ACC112 (cell line): ENCODE data around the gene TMTC3.

Experiments used
- H2AFZ ChIP-seq: fragments of 200-600 bp; sonication (generic); one replicate; pipeline ENCODE4 v1.6.0; 2017; ENCODE audit warnings: antibody characterized with exemption, low read length; ENCODE audit not compliant: unreplicated experiment
- H3K27ac ChIP-seq: fragments of 200-600 bp; sonication (generic); 2 replicates; pipeline ENCODE4 v1.5.1; 2014; ENCODE audit warnings: low read depth, mild to moderate bottlenecking, antibody characterized with exemption, low read length, moderate library complexity
- H3K27me3 ChIP-seq: fragments of 200-600 bp; sonication (generic); 2 replicates; pipeline ENCODE4 v1.6.1; 2014; ENCODE audit warnings: mild to moderate bottlenecking, antibody characterized with exemption, low read length, moderate library complexity, mixed read lengths; ENCODE audit not compliant: insufficient read depth
- H3K36me3 ChIP-seq: fragments of 200-600 bp; sonication (generic); 2 replicates; pipeline ENCODE4 v1.6.1; 2016; ENCODE audit warnings: mild to moderate bottlenecking, antibody characterized with exemption, low read length, moderate library complexity, mixed read lengths; ENCODE audit not compliant: insufficient read depth
- H3K4me1 ChIP-seq: fragments of 200-600 bp; sonication (generic); one replicate; pipeline ENCODE4 v1.6.1; 2016; ENCODE audit warnings: low read length, mixed read lengths; ENCODE audit not compliant: insufficient read depth, unreplicated experiment, control insufficient read depth
- H3K4me3 ChIP-seq: fragments of 200-600 bp; sonication (generic); 2 replicates; pipeline ENCODE4 v1.5.1; 2014; ENCODE audit warnings: mild to moderate bottlenecking, low read depth, low read length
- H3K79me2 ChIP-seq: fragments of 200-600 bp; sonication (generic); one replicate; pipeline ENCODE4 v1.6.0; 2016; ENCODE audit warnings: low read length; ENCODE audit not compliant: control insufficient read depth, unreplicated experiment, insufficient read depth

Gene TMTC3

GRCh38 chr12:88242939-88243338 is 100.8 kb downstream of the TMTC3 start:
- Histone ChIP-seq H3K4me3 (0 out of 2 replicates have a peak overlapping the region, but pooled peaks have one; percentile 15), H3K27ac (peak overlapping the region; percentile 98), H3K79me2 (no peaks in the 10 kb centered on the region), H3K36me3 (no peaks in the 10 kb centered on the region), H3K27me3 (no peaks in the 10 kb centered on the region), H2AFZ (peak overlapping the region; percentile 5), H3K4me1 (peaks cover 60% of the 10 kb centered on the region)

DNA sequence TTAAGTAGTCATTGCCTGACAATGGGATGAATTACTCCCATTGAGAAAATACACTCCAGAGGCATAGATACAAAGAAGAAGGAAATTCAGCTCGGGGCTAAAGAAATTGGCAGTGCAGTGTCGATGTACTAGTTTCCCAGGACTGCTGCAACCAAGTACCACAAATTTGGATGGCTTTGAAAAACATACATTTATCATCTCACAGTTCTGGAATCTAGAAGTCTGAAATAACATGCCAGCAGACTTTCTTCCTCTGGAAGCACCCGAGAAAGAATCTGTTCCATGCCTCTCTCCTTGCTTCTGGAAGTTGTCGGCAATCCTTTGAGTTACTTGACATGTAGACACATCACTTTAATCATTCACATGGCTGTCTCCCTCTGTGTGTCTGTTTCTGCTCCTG is 101.9 kb downstream of the TMTC3 start:
- Histone ChIP-seq H3K79me2 (no peaks in the 10 kb centered on the region), H3K27me3 (no peaks in the 10 kb centered on the region), H3K36me3 (no peaks in the 10 kb centered on the region), H3K4me3 (no peak overlapping the region), H2AFZ (peak overlapping the region; percentile 57), H3K4me1 (peaks cover 63% of the 10 kb centered on the region), H3K27ac (peak overlapping the region; percentile 98)

DNA sequence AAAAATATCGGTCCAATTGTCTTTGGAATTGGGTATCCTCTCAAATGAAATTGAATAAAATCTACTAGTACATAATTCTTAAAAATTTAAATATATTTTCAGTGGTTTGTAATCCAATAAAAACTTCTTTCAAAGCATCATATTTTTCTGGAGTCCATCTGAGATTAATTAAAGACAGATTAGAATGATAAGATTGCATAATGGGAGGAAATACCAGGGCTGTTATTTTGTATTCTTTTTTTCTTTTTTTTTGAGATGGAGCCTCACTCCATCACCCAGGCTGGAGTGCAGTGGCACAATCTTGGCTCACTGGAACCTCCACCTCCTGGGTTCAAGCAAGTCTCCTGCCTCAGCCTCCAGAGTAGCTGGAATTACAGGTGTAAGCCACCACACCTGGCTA is 103.8 kb downstream of the TMTC3 start:
- H3K36me3 ChIP-seq: no peaks in the 10 kb centered on the region
- H3K27ac ChIP-seq: no peak overlapping the region
- peaks cover 63% of the 10 kb centered on the region for H3K4me1 ChIP-seq
- no peak overlapping the region for H3K4me3 ChIP-seq
- H3K27me3 ChIP-seq: no peaks in the 10 kb centered on the region
- H3K79me2 ChIP-seq: no peaks in the 10 kb centered on the region
- H2AFZ ChIP-seq: no peak overlapping the region

GRCh38 chr12:88247241-88247643 is 105.1 kb downstream of the TMTC3 start:
- Histone ChIP-seq H3K27ac (peak overlapping the region; percentile 76), H2AFZ (no peak overlapping the region), H3K36me3 (no peaks in the 10 kb centered on the region), H3K79me2 (no peaks in the 10 kb centered on the region), H3K4me1 (peaks cover 57% of the 10 kb centered on the region), H3K27me3 (no peaks in the 10 kb centered on the region), H3K4me3 (no peak overlapping the region)

DNA sequence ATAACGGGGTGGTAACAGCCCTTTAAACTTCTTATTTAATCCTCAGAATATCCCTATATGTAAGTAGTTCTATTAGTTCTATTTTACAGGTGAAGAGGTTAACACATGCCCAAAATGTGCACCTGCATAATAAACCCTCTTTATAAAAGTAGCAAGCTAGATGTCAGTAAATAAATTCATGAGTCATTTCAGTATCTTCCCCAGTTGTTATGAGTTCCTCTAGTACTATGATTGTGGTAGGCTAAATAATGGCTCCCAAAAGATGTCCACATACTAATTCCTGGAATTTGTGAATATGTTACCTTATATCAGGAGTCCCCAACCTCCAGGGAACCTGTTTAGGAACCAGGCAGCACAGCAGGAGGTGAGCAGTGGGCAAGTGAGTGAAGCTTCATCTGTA is 106.5 kb downstream of the TMTC3 start:
- Histone ChIP-seq H3K4me1 (peaks cover 52% of the 10 kb centered on the region), H3K27ac (no peak overlapping the region), H3K36me3 (no peaks in the 10 kb centered on the region), H2AFZ (no peak overlapping the region), H3K4me3 (no peak overlapping the region), H3K79me2 (no peaks in the 10 kb centered on the region), H3K27me3 (no peaks in the 10 kb centered on the region)
